Pons (tissue), 1 donor: Measurements from ENCODE around the gene MMP14.
A peak's percentile ranks its signal among the peaks of the same experiment; 100 is the strongest.

Experiments
- DNase-seq: peaks from one replicate; pipeline ENCODE4 v3.0.0-alpha.2; 2016; ENCODE audit warnings: low spot score

The MMP14 gene

DNA sequence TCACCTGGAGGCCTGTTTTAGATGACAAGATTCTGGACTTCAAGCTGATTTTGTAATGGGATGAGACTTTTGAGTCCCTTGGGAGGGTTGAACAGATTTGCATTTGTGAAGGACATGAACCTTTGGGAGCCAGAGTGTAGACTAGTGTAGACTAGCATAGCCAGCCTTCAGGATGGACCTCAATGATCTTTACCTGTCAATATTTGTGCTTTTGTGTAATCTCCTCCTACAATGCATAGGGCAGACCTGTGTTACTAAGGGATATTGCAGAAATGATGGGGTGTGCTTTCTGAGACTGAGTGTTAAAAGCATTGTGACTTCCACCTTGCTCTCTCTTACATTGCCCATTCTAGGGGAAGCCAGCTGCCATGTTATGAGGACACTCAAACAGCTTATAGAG lies 25.3 kb downstream of the MMP14 start:
- DNase-seq = no peak

DNA sequence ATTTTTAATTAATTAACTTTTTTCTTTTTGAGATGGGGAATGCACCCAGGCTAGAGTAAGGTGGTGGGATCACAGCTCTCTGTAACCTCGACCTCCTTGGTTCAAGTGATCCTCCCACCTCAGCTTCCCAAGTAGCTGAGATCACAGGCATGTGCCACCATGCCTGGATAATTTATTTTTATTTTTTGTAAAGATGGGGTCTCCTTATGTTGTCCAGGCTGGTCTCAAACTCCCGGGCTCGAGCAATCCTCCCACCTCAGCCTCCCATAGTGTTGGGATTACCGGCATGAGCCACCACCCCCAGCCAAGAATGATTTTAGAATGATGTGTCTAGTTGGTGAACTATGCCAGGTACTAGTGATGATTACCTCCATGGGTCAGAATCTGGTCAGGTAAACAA lies 28.6 kb downstream of the MMP14 start:
- no peak for DNase-seq

DNA sequence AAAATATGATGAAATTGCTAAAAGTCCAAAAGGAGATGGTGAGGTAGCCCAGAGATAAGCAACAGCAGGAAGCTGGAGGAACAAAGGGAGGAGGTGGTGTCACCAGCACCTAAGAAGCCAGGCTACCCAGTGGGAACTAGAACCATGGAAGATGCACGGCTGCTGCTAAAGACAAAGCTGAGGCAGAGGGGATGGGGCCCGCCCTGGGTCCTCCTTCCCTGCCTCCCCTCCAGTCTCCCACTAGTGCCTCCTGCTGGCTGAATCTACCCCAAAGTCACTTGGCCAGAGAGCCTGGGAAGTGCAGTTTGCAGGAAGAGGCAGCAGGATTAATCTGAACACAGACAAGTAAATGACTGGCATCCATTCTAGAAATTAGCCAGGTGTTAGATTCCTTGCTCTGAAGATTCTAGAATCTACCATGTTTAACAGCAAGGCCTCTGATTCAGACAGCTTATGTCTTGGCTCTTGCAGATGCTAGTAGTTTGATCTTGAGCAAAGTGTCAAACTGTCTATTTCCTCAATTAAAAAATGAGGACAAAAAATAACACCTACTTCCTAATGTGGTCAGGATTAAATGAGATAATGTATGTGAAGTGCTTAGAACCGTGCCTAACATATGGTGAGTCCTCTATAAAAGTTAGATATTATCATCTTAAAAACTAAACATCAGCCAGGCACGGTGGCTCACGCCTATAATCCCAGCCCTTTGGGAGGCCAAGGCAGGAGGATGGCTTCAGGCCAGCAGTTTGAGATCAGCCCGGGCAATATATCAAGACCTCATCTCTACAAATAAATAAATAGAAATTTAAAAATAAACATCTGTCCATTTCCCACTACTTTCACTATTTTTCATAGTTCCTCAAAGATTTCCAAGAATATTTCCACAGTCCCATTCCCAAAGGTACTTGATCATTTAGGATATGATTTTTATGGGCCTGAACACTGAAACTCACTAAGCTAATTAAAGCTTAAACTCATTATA lies 29.3 kb downstream of the MMP14 start:
- no peak for DNase-seq

DNA sequence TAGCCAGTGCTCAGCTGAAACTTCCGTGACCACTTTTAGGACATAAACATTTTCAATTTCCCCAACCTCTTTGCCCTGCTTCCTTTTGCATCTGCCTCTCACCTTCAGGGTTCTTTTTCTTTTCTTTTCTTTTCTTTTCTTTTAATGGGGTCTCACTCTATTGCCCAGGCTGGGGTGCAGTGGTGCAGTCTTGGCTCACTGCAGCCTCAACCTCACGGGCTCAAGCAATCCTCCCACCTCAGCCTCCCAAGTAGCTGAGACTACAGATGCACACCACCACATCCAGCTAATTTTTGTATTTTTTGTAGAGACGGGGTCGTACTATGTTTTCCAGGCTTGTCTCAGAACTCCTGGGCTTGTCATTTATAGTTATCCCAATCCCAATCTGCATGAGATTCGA lies 30.5 kb downstream of the MMP14 start:
- no peak for DNase-seq

DNA sequence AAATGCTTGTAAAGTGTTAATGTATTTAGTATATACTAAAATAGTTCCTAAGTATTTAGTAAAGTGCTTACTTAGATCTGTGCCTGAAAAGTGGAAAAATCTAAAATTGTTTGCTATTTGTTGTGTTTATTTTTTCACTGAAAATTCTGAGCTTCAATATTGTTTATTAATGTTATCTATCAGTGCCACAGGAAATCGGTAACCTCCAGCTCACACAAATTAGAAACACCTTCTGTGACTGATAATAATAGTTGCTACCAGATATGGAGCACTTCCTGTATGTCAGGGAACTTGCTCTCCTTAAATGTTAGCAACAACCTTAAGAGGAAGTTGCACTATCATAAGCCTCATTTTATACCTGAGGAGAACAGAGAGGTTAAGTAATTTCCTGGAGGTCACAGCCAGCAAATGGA lies 34.4 kb downstream of the MMP14 start:
- no peak for DNase-seq

DNA sequence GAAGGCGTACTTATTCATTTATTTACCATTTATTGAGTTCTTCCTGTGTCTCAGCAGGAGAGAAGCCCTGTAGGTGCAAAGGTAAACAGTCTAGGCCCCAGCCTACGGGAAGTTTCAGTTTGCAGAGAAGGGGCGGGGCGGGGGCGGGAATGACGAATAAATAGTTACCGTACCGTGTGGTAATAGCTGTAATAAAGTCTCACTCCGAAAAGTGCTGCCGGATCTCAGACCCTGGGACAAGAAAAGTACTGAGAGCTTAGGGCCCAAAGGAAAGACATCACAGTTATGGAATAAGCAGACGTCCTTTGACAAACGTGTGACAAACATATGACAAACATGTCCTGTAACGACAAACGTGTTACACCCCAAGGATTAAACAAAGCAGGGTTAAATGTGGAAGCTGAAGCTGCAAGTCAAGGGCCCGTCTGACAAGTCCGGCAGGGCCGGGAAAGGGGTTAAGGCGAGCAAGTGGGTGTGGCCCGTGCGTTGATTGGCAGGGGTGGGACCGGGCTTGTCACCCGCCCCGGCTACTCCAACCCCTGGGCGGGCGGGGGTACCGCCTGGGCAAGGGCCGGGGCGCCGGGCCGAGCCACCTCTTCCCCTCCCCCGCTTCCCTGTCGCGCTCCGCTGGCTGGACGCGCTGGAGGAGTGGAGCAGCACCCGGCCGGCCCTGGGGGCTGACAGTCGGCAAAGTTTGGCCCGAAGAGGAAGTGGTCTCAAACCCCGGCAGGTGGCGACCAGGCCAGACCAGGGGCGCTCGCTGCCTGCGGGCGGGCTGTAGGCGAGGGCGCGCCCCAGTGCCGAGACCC lies 35.0 kb downstream of the MMP14 start, which contains the start of gene LRP10:
Gene LRP10, plus strand, starts transcription at position 517 of the 809 bp plus-strand sequence. CDS start 564 bp downstream, outside the sequence.
- peak; percentile 94 for DNase-seq

DNA sequence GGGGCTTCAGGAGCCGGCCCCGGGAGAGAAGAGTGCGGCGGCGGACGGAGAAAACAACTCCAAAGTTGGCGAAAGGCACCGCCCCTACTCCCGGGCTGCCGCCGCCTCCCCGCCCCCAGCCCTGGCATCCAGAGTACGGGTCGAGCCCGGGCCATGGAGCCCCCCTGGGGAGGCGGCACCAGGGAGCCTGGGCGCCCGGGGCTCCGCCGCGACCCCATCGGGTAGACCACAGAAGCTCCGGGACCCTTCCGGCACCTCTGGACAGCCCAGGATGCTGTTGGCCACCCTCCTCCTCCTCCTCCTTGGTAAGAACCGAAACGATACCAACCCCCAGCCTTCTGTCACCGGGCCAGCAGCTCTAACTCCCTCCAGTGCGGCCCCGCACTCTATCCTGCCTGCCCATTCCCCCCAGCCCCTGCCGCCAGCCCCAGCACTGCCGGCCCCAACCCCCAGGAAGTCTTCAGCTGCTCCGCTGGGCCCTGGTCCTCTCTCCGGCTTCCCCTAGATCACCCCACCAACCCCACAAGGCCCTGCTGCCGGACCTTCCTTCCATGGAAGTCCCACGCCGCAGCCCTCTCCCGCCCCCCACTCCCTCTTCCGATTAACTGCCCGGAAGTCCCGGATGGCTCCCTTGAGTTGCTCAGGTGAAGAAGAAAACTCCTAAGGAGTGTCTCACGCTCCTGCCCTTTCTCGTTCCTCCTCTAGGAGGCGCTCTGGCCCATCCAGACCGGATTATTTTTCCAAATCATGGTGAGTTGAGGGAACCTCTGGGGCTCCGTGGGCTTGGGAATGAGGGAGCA lies 35.8 kb downstream of the MMP14 start:
- DNase-seq = peak; percentile 83

DNA sequence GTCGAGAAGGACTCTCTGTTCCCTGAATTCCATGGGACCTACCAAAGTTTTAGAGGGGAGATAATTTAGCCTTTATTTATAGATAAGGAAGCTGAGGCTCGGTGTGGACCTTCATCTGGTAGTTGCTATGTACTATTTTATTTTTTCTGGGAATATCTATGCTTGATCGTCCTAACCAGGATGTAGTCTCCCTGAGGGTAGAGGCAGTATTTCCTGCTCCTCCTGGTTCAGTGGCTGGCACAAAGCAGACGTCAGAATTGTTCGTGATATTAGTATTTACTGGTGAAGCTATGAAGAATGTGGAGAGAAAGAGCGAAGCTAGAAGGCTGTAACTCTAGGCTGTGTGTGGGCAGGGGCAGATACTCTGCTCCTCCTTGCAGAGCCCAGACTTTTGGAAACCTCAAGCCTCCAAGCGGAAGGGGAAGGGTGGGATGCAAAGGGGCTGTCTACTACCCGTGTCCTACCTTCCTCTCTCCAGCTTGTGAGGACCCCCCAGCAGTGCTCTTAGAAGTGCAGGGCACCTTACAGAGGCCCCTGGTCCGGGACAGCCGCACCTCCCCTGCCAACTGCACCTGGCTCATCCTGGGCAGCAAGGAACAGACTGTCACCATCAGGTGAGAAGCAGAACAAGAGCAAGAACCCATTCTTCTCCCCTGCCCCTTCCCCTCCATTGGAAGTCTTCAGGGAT lies 36.6 kb downstream of the MMP14 start:
- DNase-seq = no peak

DNA sequence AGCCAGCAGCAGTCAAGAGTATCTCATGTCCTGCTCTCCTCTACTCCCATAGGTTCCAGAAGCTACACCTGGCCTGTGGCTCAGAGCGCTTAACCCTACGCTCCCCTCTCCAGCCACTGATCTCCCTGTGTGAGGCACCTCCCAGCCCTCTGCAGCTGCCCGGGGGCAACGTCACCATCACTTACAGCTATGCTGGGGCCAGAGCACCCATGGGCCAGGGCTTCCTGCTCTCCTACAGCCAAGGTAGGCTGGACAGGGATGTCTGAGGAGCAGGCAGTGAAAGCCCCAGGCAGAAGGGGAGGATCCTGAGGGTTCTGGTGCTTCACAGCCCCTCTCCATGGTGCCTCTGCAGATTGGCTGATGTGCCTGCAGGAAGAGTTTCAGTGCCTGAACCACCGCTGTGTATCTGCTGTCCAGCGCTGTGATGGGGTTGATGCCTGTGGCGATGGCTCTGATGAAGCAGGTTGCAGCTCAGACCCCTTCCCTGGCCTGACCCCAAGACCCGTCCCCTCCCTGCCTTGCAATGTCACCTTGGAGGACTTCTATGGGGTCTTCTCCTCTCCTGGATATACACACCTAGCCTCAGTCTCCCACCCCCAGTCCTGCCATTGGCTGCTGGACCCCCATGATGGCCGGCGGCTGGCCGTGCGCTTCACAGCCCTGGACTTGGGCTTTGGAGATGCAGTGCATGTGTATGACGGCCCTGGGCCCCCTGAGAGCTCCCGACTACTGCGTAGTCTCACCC lies 38.8 kb downstream of the MMP14 start:
- no peak for DNase-seq

DNA sequence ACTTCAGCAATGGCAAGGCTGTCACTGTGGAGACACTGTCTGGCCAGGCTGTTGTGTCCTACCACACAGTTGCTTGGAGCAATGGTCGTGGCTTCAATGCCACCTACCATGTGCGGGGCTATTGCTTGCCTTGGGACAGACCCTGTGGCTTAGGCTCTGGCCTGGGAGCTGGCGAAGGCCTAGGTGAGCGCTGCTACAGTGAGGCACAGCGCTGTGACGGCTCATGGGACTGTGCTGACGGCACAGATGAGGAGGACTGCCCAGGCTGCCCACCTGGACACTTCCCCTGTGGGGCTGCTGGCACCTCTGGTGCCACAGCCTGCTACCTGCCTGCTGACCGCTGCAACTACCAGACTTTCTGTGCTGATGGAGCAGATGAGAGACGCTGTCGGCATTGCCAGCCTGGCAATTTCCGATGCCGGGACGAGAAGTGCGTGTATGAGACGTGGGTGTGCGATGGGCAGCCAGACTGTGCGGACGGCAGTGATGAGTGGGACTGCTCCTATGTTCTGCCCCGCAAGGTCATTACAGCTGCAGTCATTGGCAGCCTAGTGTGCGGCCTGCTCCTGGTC lies 39.4 kb downstream of the MMP14 start:
- no peak for DNase-seq

DNA sequence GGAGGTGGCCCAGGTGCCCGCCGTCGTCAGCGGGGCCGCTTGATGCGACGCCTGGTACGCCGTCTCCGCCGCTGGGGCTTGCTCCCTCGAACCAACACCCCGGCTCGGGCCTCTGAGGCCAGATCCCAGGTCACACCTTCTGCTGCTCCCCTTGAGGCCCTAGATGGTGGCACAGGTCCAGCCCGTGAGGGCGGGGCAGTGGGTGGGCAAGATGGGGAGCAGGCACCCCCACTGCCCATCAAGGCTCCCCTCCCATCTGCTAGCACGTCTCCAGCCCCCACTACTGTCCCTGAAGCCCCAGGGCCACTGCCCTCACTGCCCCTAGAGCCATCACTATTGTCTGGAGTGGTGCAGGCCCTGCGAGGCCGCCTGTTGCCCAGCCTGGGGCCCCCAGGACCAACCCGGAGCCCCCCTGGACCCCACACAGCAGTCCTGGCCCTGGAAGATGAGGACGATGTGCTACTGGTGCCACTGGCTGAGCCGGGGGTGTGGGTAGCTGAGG lies 40.7 kb downstream of the MMP14 start:
- no peak for DNase-seq

DNA sequence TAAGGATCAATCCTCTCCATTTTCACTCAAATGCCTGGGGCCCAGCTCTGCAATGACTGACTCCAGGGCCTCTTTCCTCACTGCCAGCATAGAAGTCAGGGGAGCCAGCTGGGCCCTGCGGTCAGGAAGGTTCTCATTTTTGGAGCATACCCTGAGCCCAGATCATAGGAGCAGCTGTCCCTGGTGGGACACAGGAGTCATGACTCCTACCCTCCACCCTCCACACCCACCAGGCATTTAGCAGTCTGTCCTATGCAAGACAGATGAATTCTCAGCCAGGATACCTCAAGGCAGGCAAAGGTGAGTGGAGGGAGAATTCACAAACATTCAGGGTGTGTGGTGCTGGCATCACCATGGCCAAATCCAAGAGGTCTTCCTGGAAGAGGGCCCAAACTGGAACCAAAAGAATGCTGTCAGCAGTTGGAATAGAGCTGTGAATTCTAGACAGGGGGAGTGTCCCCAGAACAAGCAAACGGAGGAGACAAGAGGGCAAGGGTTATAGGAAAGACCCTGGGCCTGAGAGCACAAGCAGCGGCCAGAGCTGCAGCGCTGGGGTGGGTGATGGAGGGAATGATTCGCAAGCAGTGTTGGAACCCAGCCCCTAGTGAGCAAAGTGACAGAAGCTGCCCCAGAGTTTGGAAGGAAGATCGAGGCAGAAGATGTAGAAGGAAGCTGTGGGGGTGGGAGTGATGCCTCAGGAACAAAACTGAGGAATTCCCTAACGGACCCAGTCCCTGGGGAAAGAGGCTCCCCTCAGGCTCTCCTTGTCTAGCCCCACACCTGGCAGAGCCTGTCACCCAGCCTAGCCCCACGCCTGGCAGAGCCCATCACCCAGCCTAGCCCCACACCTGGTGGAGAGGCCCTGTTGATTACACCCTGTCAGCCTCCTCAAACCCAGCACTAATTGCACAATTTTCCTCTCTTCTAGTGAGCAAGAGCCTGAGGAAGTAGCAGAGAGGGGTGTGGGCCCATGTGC lies 42.2 kb downstream of the MMP14 start:
- no peak for DNase-seq

DNA sequence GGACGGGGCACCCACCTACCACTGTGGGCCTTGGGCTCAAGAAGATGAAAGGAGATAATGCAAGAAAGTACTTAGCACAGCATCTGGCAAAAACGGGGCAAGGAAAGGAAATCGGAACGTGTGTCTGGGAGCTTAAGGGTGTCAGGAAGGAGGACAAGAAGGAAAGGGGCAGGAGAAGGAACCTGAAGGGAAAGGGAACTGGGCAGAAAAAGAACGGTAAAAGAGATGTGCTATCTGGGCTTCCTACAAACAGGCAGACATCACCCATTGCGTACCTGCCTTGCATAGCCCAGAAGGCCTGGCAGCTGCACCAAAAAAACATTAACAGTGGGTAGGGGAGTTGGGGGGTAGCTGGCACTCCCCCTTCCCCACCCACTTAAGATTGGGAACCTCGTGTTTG lies 45.7 kb downstream of the MMP14 start:
- DNase-seq = no peak

DNA sequence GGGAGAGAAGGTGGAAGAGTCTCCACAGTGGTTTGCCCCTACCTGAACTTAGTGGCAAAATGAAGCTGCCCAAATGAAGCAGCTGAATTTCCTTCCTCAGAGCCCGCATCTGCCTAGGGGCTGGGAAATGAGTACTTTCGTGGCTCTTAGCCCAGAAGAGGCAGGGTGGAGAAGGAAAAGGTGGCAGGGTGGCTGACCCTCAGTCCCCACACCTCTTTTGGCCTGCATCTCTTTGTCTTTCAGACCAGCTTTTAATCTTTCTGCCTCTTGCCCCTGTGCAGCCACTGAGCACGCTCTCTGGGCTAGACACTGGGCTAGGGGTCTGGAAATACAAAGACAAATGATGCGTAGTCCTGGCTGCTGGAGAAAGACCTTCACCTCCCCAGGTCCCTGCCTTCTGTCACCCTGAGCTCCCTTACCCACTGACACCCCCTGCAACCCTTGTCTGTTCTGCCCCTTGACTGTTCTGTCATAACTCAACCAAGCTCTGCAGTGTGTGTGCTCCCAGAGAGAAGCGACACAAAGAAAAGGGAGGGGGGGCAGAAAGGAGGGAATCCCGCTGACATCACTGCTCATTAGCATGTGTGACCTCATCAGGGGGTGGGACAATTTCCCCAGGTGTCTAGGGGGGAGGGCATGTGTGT lies 46.3 kb downstream of the MMP14 start:
- peak; percentile 21 for DNase-seq

DNA sequence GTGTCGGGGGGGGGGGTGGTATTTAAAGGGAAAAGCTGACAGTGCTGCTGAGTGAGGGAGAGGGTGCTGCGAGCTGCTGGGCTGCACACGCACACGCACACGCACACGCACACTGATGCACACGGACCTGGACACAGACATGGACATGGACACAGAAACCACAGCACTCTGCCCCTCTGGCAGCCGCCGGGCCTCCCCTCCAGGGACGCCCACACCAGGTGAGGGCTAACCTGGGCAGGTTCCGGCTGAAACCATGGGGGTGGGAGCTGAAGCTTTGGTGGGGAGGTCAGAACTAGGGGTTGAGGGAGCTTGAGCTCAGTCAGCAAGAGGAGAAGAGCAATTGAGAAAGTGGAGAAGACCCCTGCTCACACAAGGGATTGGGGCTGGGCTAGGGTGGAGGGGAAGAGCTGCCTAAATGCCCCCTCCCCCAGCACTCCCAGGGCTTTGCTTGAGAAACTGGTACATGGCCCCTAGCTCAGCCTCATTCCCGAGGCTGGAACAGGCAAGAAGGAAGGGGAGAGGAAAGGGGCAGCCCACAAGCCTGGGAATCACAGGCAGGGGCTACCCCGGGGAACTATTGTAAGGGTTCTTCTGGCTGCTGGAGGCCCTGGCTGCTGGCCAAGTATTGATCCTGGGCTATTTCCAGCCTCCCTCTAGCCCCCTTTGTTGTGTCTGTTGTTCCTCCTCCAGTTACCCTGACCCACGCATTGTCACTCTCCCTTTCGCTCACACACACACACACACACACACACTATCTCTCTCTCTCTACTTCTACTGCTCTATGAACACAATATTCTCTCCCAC lies 47.0 kb downstream of the MMP14 start, which contains the start of gene REM2:
Gene REM2, plus strand, starts transcription at position 50 of the 804 bp plus-strand sequence. Its CDS starts 66 bp downstream, at position 116.
- DNase-seq = no peak

DNA sequence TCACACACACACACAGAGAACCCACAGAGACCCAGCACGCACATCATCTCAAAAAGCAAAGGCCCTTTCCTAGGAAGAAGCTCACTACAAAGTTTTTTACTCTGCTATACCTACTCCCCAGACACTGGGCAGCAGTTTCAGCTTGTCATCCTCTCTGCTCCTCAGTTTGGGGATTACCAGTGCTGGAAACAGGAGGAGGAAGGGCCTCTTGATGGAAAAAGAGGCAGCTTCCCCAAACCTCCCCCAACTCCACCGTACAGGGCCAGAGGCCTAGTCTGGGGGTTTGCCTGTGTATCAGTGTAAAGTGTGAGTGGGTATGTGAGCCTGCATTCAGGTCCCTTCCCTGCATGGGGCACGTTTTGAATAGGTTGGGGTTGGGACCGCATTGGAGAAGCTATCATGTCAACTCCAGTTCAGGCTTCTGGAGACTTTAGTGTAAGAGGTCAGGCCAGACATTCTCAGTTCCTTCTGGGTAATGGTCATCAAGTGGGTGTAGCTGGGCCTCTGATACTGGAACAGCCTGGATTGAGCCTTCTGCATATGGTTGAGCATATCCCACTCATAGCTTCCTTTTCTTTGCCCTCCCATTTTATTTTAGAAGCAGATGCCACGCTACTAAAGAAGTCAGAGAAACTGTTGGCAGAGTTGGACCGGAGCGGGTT lies 47.8 kb downstream of the MMP14 start:
- no peak for DNase-seq
